ENCODE data around the gene FAM50A.
"Not testable (repeated sequence)": the region's sequence is repeated elsewhere in the genome, so short reads cannot be mapped to it uniquely, and the experiment has no call there.

The FAM50A gene, protein sequence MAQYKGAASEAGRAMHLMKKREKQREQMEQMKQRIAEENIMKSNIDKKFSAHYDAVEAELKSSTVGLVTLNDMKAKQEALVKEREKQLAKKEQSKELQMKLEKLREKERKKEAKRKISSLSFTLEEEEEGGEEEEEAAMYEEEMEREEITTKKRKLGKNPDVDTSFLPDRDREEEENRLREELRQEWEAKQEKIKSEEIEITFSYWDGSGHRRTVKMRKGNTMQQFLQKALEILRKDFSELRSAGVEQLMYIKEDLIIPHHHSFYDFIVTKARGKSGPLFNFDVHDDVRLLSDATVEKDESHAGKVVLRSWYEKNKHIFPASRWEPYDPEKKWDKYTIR

DNA sequence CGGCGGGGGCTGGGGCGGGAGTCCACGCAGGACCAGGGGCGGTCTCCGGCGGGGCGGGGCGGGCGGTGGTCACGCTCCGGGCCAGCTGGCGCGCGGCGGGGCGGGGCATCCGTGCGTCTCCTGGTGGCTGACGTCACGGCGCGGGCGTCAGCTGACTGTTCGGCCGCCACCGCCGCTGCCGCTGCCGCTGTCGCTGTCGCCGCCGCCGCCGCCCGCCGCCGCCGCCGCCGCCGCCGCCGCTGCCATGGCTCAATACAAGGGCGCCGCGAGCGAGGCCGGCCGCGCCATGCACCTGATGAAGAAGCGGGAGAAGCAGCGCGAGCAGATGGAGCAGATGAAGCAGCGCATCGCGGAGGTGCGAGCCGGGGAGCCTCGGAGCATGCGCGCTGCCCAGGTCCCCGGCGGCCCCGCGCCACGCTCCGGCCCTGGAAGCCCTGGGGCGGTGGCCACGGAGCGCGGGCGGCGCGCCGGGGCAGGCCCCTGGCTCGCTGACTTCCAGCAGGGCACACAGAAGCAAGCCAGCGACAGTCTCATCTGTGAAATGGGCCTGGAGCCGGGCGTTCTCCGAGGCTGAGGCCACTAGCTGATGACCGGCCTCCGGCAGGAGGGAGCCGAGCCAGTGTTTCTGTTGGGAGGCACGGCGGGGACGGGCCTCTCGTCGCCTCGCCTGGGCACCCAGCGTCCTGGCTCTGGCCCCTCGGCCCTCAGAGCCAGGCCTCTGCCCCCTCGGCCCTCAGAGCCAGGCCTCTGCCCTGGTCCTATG is at the start of gene FAM50A:
Gene FAM50A, plus strand, starts transcription at position 150 of the 763 bp plus-strand sequence. Its CDS starts 95 bp downstream, at position 245.
- TF ChIP-seq, protein P1, sequence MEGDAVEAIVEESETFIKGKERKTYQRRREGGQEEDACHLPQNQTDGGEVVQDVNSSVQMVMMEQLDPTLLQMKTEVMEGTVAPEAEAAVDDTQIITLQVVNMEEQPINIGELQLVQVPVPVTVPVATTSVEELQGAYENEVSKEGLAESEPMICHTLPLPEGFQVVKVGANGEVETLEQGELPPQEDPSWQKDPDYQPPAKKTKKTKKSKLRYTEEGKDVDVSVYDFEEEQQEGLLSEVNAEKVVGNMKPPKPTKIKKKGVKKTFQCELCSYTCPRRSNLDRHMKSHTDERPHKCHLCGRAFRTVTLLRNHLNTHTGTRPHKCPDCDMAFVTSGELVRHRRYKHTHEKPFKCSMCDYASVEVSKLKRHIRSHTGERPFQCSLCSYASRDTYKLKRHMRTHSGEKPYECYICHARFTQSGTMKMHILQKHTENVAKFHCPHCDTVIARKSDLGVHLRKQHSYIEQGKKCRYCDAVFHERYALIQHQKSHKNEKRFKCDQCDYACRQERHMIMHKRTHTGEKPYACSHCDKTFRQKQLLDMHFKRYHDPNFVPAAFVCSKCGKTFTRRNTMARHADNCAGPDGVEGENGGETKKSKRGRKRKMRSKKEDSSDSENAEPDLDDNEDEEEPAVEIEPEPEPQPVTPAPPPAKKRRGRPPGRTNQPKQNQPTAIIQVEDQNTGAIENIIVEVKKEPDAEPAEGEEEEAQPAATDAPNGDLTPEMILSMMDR (IDR thresholded peaks at IDR 0.05; ENCODE audit: low read depth, low read length) = no peak
- peak within 1 kb of the TSS; percentile 66 for H3K4me3 ChIP-seq (ENCODE audit: low read depth, low read length)

DNA sequence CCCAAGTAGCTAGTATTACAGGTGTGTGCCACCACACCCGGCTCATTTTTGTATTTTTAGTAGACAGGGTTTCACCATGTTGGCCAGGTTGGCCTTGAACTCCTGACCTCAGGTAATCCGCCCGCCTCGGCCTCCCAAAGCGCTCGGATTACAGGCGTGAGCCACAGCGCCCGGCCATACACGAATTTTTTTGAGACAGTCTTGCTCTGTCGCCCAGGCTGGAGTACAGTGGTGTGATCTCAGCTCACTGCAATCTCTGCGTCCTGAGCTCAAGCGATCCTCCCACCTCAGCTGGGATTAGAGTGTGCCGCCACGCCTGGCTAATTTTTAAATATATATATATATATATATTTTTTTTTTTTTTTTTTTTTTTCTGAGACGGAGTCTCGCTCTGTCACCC is 47.6 kb upstream of the FAM50A start:
- not testable (repeated sequence) for H3K4me3 ChIP-seq (ENCODE audit: low read depth, low read length)

DNA sequence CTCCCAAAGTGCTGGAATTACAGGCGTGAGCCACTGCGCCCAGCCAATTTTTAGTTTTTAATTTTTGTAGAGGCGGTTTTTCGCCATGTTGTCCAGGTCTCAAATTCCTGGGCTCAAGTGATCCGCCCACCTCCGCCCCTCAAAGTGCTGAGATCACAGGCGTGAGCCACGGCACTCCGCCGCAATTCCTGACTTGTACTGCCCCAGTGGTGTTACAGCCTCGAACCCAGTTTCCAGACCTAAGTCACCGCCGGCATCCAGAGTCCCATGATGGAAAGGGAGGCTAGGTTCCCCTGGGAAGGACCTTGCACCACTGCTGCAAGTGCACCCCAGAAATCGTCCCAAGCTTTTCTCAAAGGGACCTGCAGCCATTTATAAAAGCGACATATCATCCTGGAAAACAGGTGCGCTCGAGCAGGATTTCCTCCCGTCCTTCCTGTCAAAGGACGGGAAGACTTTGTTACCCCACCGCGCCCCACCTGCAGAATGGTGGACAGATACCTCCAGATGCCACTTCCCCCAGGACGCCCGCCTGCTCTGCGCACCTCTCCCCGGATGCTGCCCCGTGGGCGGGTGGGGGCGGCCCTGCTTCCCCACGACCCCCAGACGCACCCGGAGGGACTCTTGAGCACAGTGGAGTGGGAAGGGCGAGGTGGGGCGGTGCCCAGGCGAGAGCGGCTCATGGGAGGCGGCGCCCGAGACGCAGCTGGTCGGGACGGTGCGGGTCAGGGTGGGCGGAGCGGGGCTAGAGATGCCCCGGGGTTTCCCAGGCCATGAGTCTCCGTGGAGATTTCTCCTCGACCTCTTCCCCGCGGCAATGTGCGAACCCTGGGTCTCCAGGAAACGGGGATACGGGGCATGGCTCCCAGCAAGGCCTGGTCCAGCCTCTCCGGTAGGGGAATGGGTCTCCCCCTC is 46.7 kb upstream of the FAM50A start:
- H3K4me3 ChIP-seq (ENCODE audit: low read depth, low read length) = peak overlapping the region; percentile 82
- TF ChIP-seq, protein P1 (IDR thresholded peaks at IDR 0.05; ENCODE audit: low read depth, low read length) = no peak

DNA sequence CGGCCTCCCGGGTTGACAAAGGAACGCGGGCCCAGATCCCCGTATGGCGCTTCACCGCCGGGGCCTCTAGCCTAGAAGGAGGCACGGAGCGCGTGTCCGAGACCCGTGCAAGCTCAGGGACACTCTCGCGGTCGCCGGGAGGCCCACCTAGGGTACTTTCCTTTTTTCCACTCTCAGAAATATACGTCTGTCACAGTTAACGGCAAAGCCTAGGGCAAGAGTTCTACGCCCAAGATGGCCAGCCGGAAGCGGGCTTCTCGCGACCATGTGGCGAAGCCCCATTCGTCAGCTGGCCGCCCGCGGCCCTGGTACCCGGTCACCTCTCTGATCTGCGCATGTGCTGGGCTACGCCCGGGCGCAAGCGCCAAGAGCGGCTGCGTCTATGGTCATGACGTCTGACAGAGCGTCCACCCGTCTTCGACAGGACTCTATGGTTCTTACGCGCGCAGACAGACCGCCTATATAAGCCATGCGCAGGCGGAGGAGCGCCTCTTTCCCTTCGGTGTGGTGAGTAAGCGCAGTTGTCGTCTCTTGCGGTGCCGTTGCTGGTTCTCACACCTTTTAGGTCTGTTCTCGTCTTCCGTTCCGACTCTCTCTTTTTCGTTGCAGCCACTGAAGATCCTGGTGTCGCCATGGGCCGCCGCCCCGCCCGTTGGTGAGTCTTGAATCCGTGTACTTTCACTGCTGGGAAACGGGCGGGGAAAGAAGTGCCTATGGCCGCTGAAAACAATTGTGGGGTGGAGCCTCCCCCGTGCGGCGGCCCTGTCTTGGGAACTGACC is 45.9 kb upstream of the FAM50A start, which contains the start of gene RPL10:
Gene RPL10, plus strand, starts transcription at position 490 of the 780 bp plus-strand sequence. Its CDS starts 143 bp downstream, at position 633.
- TF ChIP-seq, protein P1 (IDR thresholded peaks at IDR 0.05; ENCODE audit: low read depth, low read length) = no peak
- H3K4me3 ChIP-seq (ENCODE audit: low read depth, low read length) = peak within 1 kb of the TSS; percentile 82

DNA sequence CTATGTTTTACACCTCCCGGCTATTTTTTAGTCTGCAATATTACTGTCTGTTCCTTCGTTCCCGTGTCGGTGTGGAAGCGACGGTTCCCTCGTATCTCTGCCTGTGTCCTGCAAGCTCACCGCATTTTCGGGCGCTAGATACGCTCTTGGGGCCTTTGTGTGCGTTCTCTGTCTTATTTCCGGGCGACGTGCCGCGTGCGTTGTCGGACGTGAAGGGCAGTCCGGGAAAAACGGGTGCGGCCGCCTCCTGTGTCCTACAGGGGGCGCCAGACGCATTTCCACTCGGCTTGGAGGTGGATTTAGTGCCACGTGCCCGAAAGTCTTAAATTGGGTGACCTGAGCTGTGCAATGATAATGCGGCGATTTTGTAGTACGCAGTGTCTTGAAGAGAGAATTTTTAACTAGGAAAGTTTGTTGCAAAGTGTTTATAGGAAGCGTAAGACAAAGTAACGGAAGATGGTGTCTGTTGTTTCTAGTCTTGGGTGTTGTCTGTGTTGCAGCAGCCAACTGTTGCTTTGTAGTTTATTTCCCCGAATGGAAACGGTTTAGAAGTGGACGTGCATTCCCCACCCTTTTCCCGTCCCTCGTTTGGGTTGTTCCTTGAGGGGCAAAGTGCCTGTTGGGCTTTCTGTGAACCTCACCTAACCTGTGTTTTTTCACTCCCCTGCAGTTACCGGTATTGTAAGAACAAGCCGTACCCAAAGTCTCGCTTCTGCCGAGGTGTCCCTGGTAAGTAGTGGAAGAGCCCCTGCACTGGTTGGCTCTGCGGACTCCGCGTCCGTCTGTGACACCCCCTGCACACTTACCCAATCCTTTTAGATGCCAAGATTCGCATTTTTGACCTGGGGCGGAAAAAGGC is 45.0 kb upstream of the FAM50A start:
- TF ChIP-seq, protein P1 (IDR thresholded peaks at IDR 0.05; ENCODE audit: low read depth, low read length) = peak; percentile 65
- peak overlapping the region; percentile 82 for H3K4me3 ChIP-seq (ENCODE audit: low read depth, low read length)

DNA sequence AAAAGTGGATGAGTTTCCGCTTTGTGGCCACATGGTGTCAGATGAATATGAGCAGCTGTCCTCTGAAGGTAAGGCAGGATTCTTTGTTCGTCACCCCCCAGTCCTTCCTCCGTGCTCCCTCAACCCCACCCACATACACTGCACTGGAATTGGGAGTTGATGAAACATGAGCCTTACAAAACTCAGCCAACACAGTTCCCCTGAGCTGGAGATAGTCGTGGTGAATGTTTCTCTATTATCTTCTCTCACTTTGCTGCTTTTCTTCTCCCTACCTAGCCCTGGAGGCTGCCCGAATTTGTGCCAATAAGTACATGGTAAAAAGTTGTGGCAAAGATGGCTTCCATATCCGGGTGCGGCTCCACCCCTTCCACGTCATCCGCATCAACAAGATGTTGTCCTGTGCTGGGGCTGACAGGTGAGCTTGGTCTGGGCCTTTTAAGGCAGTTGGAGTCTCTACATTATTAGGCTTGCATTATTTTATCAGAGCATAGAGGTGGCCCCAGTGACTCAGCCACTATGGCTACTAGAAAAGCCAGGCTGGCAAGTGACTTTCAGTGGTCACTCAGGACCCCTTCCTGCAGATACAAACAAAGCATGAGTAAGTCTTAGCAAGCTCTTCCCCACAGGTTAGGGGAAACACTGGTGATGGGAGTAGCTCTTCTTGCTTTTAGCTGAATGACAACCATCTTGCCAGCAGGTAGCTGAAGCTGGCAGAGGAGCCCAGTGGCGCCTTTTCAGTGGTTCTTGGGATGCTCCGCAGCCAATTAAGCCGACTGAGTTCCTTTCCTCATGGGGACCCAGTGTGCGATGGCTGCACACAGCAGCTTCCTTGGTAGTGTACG is 44.2 kb upstream of the FAM50A start:
- H3K4me3 ChIP-seq (ENCODE audit: low read depth, low read length) = peak overlapping the region; percentile 82
- TF ChIP-seq, protein P1 (IDR thresholded peaks at IDR 0.05; ENCODE audit: low read depth, low read length) = no peak

DNA sequence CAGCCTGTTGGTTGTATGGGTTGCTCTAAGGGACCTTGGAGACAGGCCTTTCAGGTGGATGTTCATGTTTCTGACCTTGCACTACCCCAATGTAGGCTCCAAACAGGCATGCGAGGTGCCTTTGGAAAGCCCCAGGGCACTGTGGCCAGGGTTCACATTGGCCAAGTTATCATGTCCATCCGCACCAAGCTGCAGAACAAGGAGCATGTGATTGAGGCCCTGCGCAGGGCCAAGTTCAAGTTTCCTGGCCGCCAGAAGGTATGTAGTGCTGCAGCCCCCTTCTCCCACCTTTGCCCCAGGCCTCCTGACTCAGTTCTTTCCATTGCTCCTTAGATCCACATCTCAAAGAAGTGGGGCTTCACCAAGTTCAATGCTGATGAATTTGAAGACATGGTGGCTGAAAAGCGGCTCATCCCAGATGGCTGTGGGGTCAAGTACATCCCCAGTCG is 43.5 kb upstream of the FAM50A start:
- peak overlapping the region; percentile 82 for H3K4me3 ChIP-seq (ENCODE audit: low read depth, low read length)
